Right lobe of liver (tissue), 6 donors: ENCODE data around the gene FIBIN. TPM values are rescaled to one million over a fixed set of nuclear protein-coding genes. Genes with fewer than 3 reads are reported as not detected.
A peak's percentile ranks its signal among the peaks of the same experiment; 100 is the strongest.

Source experiments
- ATAC-seq, 4 donors: fragments of 200-7000 bp; cut with Tn5 transposase; one replicate each; pipeline ENCODE4 v1.9.1; 2020; ENCODE audit warnings: mild to moderate bottlenecking in 4 of 4, moderate library complexity in 4 of 4
- DNase-seq, 3 donors: peaks; one replicate each; pipeline ENCODE4 v3.0.0-alpha.2; 2020
- H3K27ac ChIP-seq, 3 donors: fragments of 200-600 bp; one replicate each; pipeline ENCODE4 v1.8.0; 2022
- H3K27me3 ChIP-seq, 2 donors: fragments of 200-600 bp; one replicate each; pipeline ENCODE4 v1.8.0; 2022
- H3K36me3 ChIP-seq, 4 donors: fragments of 200-600 bp; sonication (generic) in 1 of 4; one replicate each; pipeline versions ENCODE4 v1.5.1 to v1.8.0; 2017 to 2022; ENCODE audit warnings: control low read depth in 1 of 4
- H3K4me1 ChIP-seq, 4 donors: fragments of 200-600 bp; sonication (generic) in 1 of 4; one replicate each; pipeline versions ENCODE4 v1.5.1 to v1.8.0; 2017 to 2022; ENCODE audit warnings: control low read depth in 1 of 4
- H3K4me3 ChIP-seq, 3 donors: fragments of 200-600 bp; one replicate each; pipeline ENCODE4 v1.8.0; 2022
- H3K9me3 ChIP-seq, 4 donors: fragments of 200-600 bp; sonication (generic) in 1 of 4; one replicate each; pipeline versions ENCODE4 v1.5.1 to v1.8.0; 2017 to 2022; ENCODE audit warnings: control low read depth in 1 of 4
- CTCF ChIP-seq, 4 donors: fragments of 200-600 bp in 3 of 4; fragments of 450-650 bp in 1 of 4; IDR thresholded peaks; one replicate each; pipeline versions ENCODE4 v1.5.1 to v1.8.0; 2016 to 2022; ENCODE audit warnings: antibody characterized with exemption in 4 of 4, mild to moderate bottlenecking in 2 of 4
- POLR2A ChIP-seq: fragments of 450-650 bp; IDR thresholded peaks from one replicate; pipeline ENCODE4 v1.6.1; 2017; ENCODE audit warnings: antibody characterized with exemption, mild to moderate bottlenecking
- WGBS: methylation state at CpG from one replicate; pipeline ENCODE4 v1.1.6; 2018; ENCODE audit warnings: low coverage, low lambda C conversion rate; ENCODE audit not compliant: insufficient coverage; ENCODE audit errors: missing lambda C conversion rate; 5-methylcytosine and 5-hydroxymethylcytosine counted together
- intact Hi-C, 2 donors: fragments of 100-400 bp; cut with DNase I; formaldehyde crosslinking; loops; one replicate each; pipeline versions ENCODE4 v1.11.2 to v1.14.1; 2022
- total RNA-seq, 6 experiments: library from RNA; depleted of rRNA in 2 of 6; stranded (reverse); fragments of >200 nt in 2 of 6; fragmentation: NEBNext Ultra II Directional in 3 of 6; extraction: Animal tissue kit (Norgen Biotek cat#: 25700) in 3 of 6; gene quantifications; one replicate each; pipeline versions ENCODE4 v1.1.0 to v1.2.4, GENCODE V29; 2016 to 2023
- donor health status: DM: no; HTN: yes; CAD: no.
- donor health status: DM: no; HTN: no; CAD: no.
- donor health status: DM: no; HTN: no; CAD: no.
- donor health status: DM: no; HTN: yes; CAD: no.
- donor health status: DM: no; HTN: yes; CAD: no.

The FIBIN gene
- total RNA-seq, 6 experiments from 2014 or later: 0.87 to 1.6 (median 1.1) TPM

GRCh38 chr11:26985470-26985869 lies 8.4 kb upstream of the FIBIN start:
- H3K27ac ChIP-seq: no peak overlapping the region
- no peak for ATAC-seq

GRCh38 chr11:26985943-26986342 lies 8.0 kb upstream of the FIBIN start:
- no peak for DNase-seq
- Histone ChIP-seq H3K4me1 (no peaks in the 10 kb centered on the region), H3K27ac (no peak overlapping the region), H3K9me3 (no peaks in the 10 kb centered on the region), H3K4me3 (no peak overlapping the region), H3K27me3 (no peaks in the 10 kb centered on the region), H3K36me3 (no peaks in the 10 kb centered on the region)
- TF ChIP-seq CTCF (IDR thresholded peaks at IDR 0.05) (no peak), POLR2A (no peak)
- 81% methylated on average over 4 of the region's 4 CpGs for WGBS
- intact Hi-C loops: no loop called here
- no peak for ATAC-seq

More at GRCh38 chr11:26985470-26985869, 8.4 kb upstream of the FIBIN start:
- intact Hi-C loops: no loop called here
- no peaks in the 10 kb centered on the region for H3K4me1 ChIP-seq
- TF ChIP-seq CTCF (IDR thresholded peaks at IDR 0.05): no peak
- no peak for TF ChIP-seq POLR2A
- DNase-seq: no peak
- no peaks in the 10 kb centered on the region for H3K36me3 ChIP-seq
- H3K9me3 ChIP-seq: no peaks in the 10 kb centered on the region
- 57% methylated on average over 1 of the region's 1 CpG for WGBS
- no peaks in the 10 kb centered on the region for H3K27me3 ChIP-seq
- no peak overlapping the region for H3K4me3 ChIP-seq

GRCh38 chr11:26987272-26987671 lies 6.6 kb upstream of the FIBIN start:
- Histone ChIP-seq H3K27me3 (no peaks in the 10 kb centered on the region), H3K27ac (no peak overlapping the region), H3K4me1 (no peaks in the 10 kb centered on the region), H3K36me3 (no peaks in the 10 kb centered on the region), H3K4me3 (no peak overlapping the region), H3K9me3 (no peaks in the 10 kb centered on the region)
- 64% methylated on average over 3 of the region's 3 CpGs for WGBS
- DNase-seq: no peak
- intact Hi-C loops: no loop called here
- TF ChIP-seq CTCF (IDR thresholded peaks at IDR 0.05) (no peak), POLR2A (no peak)
- no peak for ATAC-seq

- intact Hi-C loops: no loop called here
- no peaks in the 10 kb centered on the region for H3K36me3 ChIP-seq
- no peak for ATAC-seq
- H3K9me3 ChIP-seq: no peaks in the 10 kb centered on the region
- H3K27me3 ChIP-seq: no peaks in the 10 kb centered on the region
- no peak overlapping the region for H3K4me3 ChIP-seq
- DNase-seq: no peak
- no peaks in the 10 kb centered on the region for H3K4me1 ChIP-seq
- TF ChIP-seq CTCF (IDR thresholded peaks at IDR 0.05) (no peak), POLR2A (no peak)
- H3K27ac ChIP-seq: no peak overlapping the region
Observed at GRCh38 chr11:26987731-26988130, 6.2 kb upstream of the FIBIN start.

- no peaks in the 10 kb centered on the region for H3K36me3 ChIP-seq
- DNase-seq (no peak), ATAC-seq (peak in 1 of 4 donors; percentile 71)
- no peaks in the 10 kb centered on the region for H3K27me3 ChIP-seq
- H3K27ac ChIP-seq: no peak overlapping the region
- H3K9me3 ChIP-seq: no peaks in the 10 kb centered on the region
- peaks cover 0 to 4% (median 0%) of the 10 kb centered on the region in 4 donors for H3K4me1 ChIP-seq
- no peak overlapping the region for H3K4me3 ChIP-seq
- TF ChIP-seq POLR2A (no peak), CTCF (IDR thresholded peaks at IDR 0.05) (no peak)
- 44% methylated on average over 1 of the region's 1 CpG for WGBS
- intact Hi-C loops: no loop called here
Observed at GRCh38 chr11:26992031-26992541, 1.8 kb upstream of the FIBIN start.
